Activated CD8-positive, alpha-beta memory T cell treated with anti-CD3 and anti-CD28 coated beads, Interleukin-2, amount 50 U/mL, for 4 hours (primary cell): ENCODE measurements around the gene ZSCAN16.

Experiments
- DNase-seq: peaks from one replicate; pipeline ENCODE4 v3.0.0-alpha.2; 2020

ZSCAN16 gene

GRCh38 chr6:28134716-28135115, 10.3 kb downstream of the ZSCAN16 start:
- DNase-seq, result no peak

GRCh38 chr6:28135393-28135792, 11.0 kb downstream of the ZSCAN16 start:
- no peak for DNase-seq

GRCh38 chr6:28136585-28137504, 12.4 kb downstream of the ZSCAN16 start:
- DNase-seq, result peak; percentile 74

GRCh38 chr6:28137505-28137981, 13.1 kb downstream of the ZSCAN16 start:
- no peak for DNase-seq

GRCh38 chr6:28139860-28140543, 15.6 kb downstream of the ZSCAN16 start:
- no peak for DNase-seq

- no peak for DNase-seq
These were observed 16.2 kb downstream of the ZSCAN16 start for GRCh38 chr6:28140616-28141015.

GRCh38 chr6:28141500-28142329, 17.3 kb downstream of the ZSCAN16 start, which contains the start of gene ZKSCAN8:
Gene ZKSCAN8, plus strand, starts transcription at chr6:28141883. Its CDS starts 6,525 bp downstream, at chr6:28148408.
- peak; percentile 74 for DNase-seq

- no peak for DNase-seq
These were observed 18.0 kb downstream of the ZSCAN16 start for GRCh38 chr6:28142446-28142845.

- no peak for DNase-seq
These were observed 20.8 kb downstream of the ZSCAN16 start for GRCh38 chr6:28145231-28145630.

GRCh38 chr6:28152531-28152930, 28.1 kb downstream of the ZSCAN16 start:
- DNase-seq, result no peak

GRCh38 chr6:28153546-28153945, 29.1 kb downstream of the ZSCAN16 start:
- no peak for DNase-seq

- no peak for DNase-seq
These were observed 29.9 kb downstream of the ZSCAN16 start for GRCh38 chr6:28154357-28154756.

- no peak for DNase-seq
These were observed 33.9 kb downstream of the ZSCAN16 start for GRCh38 chr6:28158318-28158717.

GRCh38 chr6:28159029-28159607, 34.7 kb downstream of the ZSCAN16 start:
- no peak for DNase-seq

- no peak for DNase-seq
These were observed 35.8 kb downstream of the ZSCAN16 start for GRCh38 chr6:28160233-28160632.

GRCh38 chr6:28161410-28162079, 37.1 kb downstream of the ZSCAN16 start:
- peak; percentile 84 for DNase-seq

- no peak for DNase-seq
These were observed 41.2 kb downstream of the ZSCAN16 start for GRCh38 chr6:28165563-28165962.

GRCh38 chr6:28167068-28167467, 42.7 kb downstream of the ZSCAN16 start:
- DNase-seq, result no peak

- DNase-seq, result no peak
These were observed 43.5 kb downstream of the ZSCAN16 start for GRCh38 chr6:28167926-28168325.

GRCh38 chr6:28171271-28171670, 46.9 kb downstream of the ZSCAN16 start:
- DNase-seq, result no peak

- no peak for DNase-seq
These were observed 47.6 kb downstream of the ZSCAN16 start for GRCh38 chr6:28172006-28172405.

GRCh38 chr6:28176373-28176772, 52.0 kb downstream of the ZSCAN16 start:
- no peak for DNase-seq
